Measurements from ENCODE around the gene SLC16A2.

SLC16A2 gene

DNA sequence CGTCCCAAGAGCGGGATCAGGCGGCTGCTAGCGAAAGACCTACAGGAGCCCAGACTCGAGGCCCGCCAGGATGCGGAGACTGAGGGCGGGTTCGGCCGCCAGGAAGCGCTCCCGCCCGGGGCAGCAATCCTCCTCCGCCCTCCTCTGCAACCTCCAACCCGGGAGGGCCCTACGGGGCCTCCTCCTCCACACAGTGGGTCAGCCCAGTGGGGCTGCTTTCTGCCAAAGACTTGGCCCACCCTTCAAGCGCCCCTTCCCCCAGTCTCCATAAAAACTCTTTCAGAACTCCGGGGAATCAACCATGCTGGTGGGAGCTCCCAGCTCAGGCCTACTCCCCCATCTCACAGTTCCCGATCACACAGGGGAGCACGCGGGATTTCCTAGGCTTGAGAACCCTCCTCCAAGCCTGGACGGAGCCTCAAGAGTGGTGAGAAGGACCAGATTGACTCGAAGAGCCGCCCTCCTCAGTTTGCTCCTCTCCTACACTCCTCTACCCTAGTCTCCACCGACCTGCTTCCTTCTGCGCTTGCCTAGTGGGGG is 115.6 kb downstream of the SLC16A2 start:
- DNase-seq (ENCODE audit: low read depth in 2 of 2), result no peak

DNA sequence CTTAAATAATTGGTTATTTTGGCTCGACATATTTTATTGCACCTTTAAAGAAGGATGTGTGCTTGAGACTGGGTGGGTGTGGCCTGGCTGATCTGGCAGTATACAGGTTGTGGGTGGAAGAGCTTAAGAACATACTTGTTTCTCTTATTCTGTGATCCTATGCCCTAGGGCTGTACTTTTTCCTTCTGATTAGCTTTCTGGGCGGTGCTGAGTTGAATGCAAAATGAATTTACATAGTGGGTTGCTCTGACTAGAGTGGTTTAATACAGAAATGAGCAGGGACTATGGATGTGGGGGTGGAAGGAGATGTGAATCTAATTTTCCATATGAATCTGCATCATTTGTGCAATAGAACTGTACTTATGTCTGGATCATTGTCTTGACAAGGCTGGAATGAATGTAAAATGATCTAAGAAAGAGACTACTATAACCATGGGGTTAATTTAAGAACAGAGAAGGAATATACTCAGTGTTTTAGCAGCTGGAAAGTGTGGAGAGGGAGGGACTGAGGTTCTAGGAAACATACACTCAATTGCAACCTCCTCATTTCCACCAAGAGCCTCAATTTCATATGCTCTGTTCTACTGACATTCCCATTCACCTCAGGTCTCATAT is 119.4 kb downstream of the SLC16A2 start:
- DNase-seq (ENCODE audit: low read depth in 2 of 2), result no peak

DNA sequence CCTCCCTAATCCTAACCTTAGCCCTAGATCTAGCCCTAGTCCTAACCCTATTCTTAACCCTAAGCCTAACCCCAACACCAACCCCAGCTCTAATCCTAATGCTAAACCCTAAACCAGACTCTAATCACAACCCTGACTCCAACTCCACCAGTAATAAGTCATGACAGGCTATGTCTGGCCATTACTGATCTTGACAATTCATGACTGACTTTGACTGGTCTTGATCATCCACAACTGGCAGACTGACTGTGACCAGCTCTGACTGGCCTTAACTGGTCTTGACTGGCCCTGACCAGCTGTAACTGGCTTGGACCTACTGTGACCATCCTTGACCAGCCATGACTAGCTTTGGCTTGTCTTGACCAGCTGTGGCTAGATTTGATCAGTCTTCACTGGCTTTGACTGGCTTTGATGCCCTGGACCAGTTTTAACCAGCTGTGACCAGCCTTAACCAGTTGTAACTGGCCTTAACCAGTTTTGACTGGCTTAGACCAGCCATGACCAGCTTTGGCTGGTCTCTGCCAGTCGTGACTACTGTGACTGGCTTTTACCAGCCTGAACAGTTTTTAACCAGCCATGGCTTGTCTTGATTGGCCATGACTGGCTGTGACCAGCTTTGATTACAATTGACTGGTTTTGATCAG is 124.7 kb downstream of the SLC16A2 start:
- DNase-seq (ENCODE audit: low read depth in 2 of 2), result no peak

DNA sequence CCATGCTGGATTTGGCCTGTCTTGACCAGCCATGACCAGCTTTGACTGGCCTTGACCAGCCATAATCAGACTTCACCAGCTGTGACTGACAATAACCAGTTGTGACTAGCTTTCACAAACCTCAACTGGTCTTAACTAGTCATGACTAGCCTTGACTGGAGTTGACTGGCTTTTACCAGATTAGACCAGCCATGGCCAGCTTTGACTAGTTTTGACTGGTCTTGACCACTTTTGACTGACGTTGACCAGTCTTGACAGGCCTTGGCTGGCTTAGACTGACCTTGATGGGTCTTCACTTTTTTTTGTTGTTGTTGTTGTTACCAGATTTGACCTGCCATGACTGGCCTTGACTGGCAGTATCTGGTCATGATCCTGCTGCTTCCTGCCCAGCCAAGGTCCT is 125.7 kb downstream of the SLC16A2 start:
- no peak for DNase-seq (ENCODE audit: low read depth in 2 of 2)

DNA sequence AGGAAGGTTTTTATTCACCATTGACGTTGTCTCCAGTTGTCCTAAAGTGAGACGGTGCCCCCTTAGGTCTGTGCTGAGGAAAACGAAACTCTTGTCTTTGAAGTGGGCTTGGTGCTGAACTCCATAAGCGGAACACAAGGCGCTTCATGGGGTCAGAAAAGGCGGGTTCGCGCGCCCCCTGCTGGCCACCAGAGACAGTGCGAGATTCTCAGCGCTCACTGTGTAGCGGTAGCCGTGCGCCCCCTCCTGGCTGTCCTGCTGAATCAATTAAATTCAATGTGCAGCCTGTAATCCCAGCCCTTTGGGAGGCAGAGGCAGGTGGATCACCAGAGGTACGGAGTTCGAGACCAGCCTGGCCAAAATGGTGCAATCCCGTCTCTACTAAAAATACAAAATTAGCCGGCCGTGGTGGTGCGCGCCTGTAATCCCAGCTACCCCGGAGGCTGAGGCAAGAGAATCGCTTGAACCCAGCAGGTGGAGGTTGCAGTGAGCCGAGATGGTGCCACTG is 129.1 kb downstream of the SLC16A2 start:
- DNase-seq (ENCODE audit: low read depth in 2 of 2), result peak; percentile 61 to 69

DNA sequence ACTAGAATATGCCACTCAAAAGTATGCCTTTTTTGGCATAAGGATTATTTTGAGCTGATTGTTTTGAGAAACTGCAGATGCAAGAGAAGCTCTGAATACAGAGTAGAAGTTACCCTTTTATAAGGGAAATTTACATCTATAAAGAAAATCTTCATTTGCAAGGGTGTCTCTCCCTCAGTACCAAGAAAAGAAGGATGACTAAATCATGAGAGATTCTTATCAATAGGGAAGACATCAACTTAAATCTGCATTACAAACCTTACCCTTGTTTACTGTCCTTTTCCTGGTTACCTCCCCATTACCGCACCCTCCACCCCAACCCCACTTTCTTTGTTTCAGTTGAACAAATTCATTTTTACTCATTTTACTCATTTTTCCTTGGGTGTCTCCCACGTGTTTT is 130.6 kb downstream of the SLC16A2 start:
- no peak for DNase-seq (ENCODE audit: low read depth in 2 of 2)

DNA sequence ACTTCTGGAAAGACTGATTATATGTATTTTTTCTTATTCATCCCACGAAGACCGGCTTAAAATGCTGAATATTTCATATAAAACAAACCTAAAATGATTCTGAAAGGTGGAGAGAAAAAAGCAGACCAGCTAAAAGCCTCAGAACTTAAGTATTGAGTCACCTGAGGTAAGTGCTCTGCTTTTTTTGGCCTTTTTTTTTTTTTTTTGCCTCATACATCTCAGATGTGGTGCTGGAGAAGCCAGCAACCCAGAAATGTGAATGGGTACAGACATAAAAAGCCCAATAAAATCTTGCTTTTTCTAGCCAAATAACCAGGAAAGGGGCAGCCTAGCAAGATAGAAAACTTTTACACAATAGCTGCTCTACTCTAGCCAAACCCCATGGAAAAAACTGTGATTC is 136.1 kb downstream of the SLC16A2 start:
- no peak for DNase-seq (ENCODE audit: low read depth in 2 of 2)

DNA sequence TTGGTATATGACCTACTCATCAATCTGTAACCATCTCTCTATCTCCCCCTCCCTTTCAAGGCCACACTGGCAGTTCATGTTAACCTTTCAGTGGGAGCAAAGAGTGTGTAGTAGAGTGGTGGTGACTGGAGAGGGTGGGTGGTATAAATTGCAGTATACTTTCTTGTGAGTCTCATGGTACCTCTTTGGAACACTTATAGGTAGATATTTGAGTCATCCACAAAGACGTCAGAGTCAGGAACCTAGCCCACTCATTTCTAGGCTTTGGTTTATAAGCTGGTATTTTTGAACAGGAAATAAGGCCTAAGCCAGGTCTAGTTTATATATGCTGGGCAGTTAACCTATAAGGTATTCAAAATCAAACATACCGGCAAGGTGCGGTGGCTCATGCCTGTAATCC is 156.8 kb downstream of the SLC16A2 start:
- DNase-seq (ENCODE audit: low read depth in 2 of 2), result no peak

DNA sequence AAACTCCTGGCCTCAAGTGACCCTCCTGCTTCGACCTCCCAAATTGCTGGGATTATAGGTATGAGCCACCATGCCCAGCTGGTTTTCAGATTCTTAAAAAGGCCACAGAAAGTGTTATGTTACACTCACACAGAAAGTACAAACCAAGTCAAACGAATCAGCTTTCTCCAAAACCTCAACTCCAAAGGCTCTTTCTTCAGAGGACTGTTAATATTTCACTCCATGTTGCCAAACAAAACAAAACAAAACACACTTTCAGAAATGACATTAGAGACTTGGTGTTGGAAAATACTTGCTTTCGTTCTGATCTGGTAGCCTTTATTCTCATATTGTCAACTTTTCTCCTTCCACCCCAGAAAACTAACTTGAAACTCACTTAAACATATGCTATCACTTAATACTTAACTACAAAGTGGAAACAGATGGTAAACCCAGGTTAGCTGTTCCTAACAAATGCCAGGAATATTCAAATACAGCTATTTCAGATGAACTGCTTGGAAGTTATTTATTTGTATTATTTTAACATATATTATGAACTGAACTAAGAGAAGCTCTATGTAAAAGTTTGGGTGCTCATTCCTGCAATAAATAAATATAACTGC is 158.4 kb downstream of the SLC16A2 start:
- no peak for DNase-seq (ENCODE audit: low read depth in 2 of 2)

Measured in stimulated activated CD8-positive, alpha-beta memory T cell treated with anti-CD3 and anti-CD28 coated beads, Interleukin-15, amount 100 ng/mL, for 4 hours (primary cell).